SU-DHL-6 (cell line): Measurements from ENCODE around the gene CCL22.

ENCODE experiments used
- H2AFZ ChIP-seq: fragments of 200-600 bp; sonication (generic); 2 replicates; pipeline ENCODE4 v1.6.1; 2014; ENCODE audit warnings: low read depth, mild to moderate bottlenecking, moderate library complexity, mixed read lengths, antibody characterized with exemption, low read length; ENCODE audit not compliant: severe bottlenecking
- H3F3A ChIP-seq: fragments of 200-600 bp; shearing (Covaris generic); 2 replicates; pipeline ENCODE4 v1.6.0; 2016; ENCODE audit warnings: antibody characterized with exemption, mild to moderate bottlenecking; ENCODE audit not compliant: insufficient read depth
- H3K27ac ChIP-seq: fragments of 200-600 bp; sonication (generic); 2 replicates; pipeline ENCODE4 v1.5.1; 2016; ENCODE audit warnings: low read depth, mild to moderate bottlenecking, low read length, moderate library complexity, mixed read lengths
- H3K27me3 ChIP-seq: fragments of 200-600 bp; sonication (generic), shearing (Covaris generic); 2 replicates; pipeline ENCODE4 v1.6.0; 2014; ENCODE audit warnings: mild to moderate bottlenecking, low read length
- H3K36me3 ChIP-seq: fragments of 200-600 bp; sonication (generic); 2 replicates; pipeline ENCODE4 v1.6.1; 2014; ENCODE audit warnings: mild to moderate bottlenecking, low read length, mixed read lengths
- H3K4me2 ChIP-seq: fragments of 300-600, 200-600 bp; shearing (Covaris generic), sonication (generic); 2 replicates; pipeline ENCODE4 v1.6.0; 2014; ENCODE audit warnings: low read length, low read depth, mild to moderate bottlenecking; ENCODE audit not compliant: poor library complexity, severe bottlenecking
- H3K4me3 ChIP-seq: fragments of 200-600 bp; sonication (generic); 2 replicates; pipeline ENCODE4 v1.5.1; 2014; ENCODE audit warnings: antibody characterized with exemption, low read length, mild to moderate bottlenecking, mixed read lengths; ENCODE audit not compliant: insufficient read depth, poor library complexity, severe bottlenecking
- H3K79me2 ChIP-seq: fragments of 200-600 bp; sonication (generic); 2 replicates; pipeline ENCODE4 v1.6.1; 2014; ENCODE audit warnings: mild to moderate bottlenecking, low read length, moderate library complexity; ENCODE audit not compliant: insufficient read depth
- H3K9ac ChIP-seq: fragments of 200-600 bp; sonication (generic); 2 replicates; pipeline ENCODE4 v1.7.0; 2014; ENCODE audit warnings: mild to moderate bottlenecking, low read length
- H3K9me2 ChIP-seq: fragments of 200-600 bp; sonication (generic); replicated peaks from 2 replicates; pipeline ENCODE4 v1.6.1; 2014; ENCODE audit warnings: low read length; ENCODE audit not compliant: insufficient read depth
- H3K9me3 ChIP-seq: fragments of 200-600 bp; sonication (generic); 2 replicates; pipeline ENCODE4 v1.6.1; 2014; ENCODE audit warnings: low read length, mixed read lengths; ENCODE audit not compliant: insufficient read depth
- H4K20me1 ChIP-seq: fragments of 200-600 bp; sonication (generic); 2 replicates; pipeline ENCODE4 v1.6.1; 2014; ENCODE audit warnings: low read depth, mild to moderate bottlenecking, antibody characterized with exemption, low read length, moderate library complexity, mixed read lengths
- EZH2phosphoT487 ChIP-seq: fragments of 200-600 bp; sonication (generic), shearing (Covaris generic); conservative IDR thresholded peaks from 2 replicates; pipeline ENCODE4 v1.6.1; 2018; ENCODE audit warnings: mild to moderate bottlenecking, antibody characterized with exemption, low read length, moderate library complexity, mixed read lengths
- TF ChIP-seq, protein P1 (sequence below): fragments of 200-600 bp; sonication (generic); IDR thresholded peaks from one replicate; pipeline ENCODE4 v1.5.1; 2017; ENCODE audit warnings: antibody characterized with exemption, mild to moderate bottlenecking, low read length, moderate library complexity; ENCODE audit not compliant: insufficient read depth, poor library complexity, severe bottlenecking

CCL22 gene

DNA sequence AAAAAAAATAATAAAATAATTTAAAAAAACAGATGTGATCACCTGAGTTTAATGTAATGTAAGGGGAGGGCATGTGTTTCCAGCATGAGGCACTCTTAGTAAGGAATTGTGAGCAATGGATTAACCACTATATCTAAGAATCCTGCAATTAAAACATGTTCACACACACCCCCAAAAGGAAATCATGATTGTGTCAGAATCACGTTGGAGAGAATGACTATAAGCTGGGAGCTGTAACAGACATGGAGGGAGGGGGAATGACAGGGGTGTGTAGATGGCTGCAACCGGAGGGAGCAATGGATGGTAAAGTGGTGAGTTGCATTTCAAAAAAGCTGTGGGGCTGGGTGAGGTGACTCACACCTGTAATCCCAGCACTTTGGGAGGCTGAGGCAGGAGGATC, 13.6 kb upstream of the CCL22 start:
- Histone ChIP-seq H3K36me3 (no peaks in the 10 kb centered on the region), H3K4me2 (no peak overlapping the region)

DNA sequence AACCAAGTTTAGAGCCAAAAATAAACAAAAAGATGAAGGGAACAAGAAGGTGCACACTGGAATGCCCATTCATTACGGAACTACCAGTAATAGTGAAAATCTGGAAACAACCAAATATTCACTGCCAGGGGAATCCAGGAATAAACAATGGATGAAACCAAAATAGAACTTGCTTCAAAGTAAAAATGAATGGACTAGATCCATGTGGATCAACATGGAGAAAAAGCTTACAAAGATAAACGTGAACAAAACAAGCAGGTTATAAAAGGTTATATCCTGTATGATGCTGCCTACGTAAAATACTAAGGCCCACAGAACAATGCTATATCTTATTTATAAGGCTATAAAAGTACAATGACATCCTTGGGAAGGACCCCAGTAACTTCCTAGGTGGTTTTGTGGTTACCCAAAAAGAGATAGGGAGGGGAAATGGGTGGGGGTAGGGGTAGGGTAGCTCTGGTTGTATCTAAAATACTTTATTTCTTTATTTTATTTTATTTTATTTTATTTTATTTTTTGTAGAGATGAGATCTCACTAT, 12.8 kb upstream of the CCL22 start:
- no peak overlapping the region for H3K4me3 ChIP-seq
- H3K4me2 ChIP-seq: no peak overlapping the region
- no peak for TF ChIP-seq EZH2phosphoT487
- TF ChIP-seq, protein P1, sequence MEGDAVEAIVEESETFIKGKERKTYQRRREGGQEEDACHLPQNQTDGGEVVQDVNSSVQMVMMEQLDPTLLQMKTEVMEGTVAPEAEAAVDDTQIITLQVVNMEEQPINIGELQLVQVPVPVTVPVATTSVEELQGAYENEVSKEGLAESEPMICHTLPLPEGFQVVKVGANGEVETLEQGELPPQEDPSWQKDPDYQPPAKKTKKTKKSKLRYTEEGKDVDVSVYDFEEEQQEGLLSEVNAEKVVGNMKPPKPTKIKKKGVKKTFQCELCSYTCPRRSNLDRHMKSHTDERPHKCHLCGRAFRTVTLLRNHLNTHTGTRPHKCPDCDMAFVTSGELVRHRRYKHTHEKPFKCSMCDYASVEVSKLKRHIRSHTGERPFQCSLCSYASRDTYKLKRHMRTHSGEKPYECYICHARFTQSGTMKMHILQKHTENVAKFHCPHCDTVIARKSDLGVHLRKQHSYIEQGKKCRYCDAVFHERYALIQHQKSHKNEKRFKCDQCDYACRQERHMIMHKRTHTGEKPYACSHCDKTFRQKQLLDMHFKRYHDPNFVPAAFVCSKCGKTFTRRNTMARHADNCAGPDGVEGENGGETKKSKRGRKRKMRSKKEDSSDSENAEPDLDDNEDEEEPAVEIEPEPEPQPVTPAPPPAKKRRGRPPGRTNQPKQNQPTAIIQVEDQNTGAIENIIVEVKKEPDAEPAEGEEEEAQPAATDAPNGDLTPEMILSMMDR: no peak
- H2AFZ ChIP-seq: no peak overlapping the region
- no peak overlapping the region for H3K27ac ChIP-seq
- no peaks in the 10 kb centered on the region for H3K79me2 ChIP-seq
- no peaks in the 10 kb centered on the region for H3K36me3 ChIP-seq
- H3K27me3 ChIP-seq: 0 out of 2 replicates have a peak, but pooled peaks cover 2% of the 10 kb centered on the region
- H3F3A ChIP-seq: no peaks in the 10 kb centered on the region
- H3K9me3 ChIP-seq: no peaks in the 10 kb centered on the region
- no peaks in the 10 kb centered on the region for H4K20me1 ChIP-seq
- no peak overlapping the region for H3K9ac ChIP-seq
- no peaks in the 10 kb centered on the region for H3K9me2 ChIP-seq

More for the DNA sequence above, 13.6 kb upstream of the CCL22 start:
- H3K9me2 ChIP-seq: no peaks in the 10 kb centered on the region
- H3K27me3 ChIP-seq: 0 out of 2 replicates have a peak, but pooled peaks cover 2% of the 10 kb centered on the region
- H3K79me2 ChIP-seq: no peaks in the 10 kb centered on the region
- H3K4me3 ChIP-seq: no peak overlapping the region
- TF ChIP-seq, protein P1: no peak
- TF ChIP-seq EZH2phosphoT487: no peak
- H3K9ac ChIP-seq: no peak overlapping the region
- H4K20me1 ChIP-seq: no peaks in the 10 kb centered on the region
- H3K9me3 ChIP-seq: no peaks in the 10 kb centered on the region
- H3K27ac ChIP-seq: no peak overlapping the region
- no peaks in the 10 kb centered on the region for H3F3A ChIP-seq
- no peak overlapping the region for H2AFZ ChIP-seq

DNA sequence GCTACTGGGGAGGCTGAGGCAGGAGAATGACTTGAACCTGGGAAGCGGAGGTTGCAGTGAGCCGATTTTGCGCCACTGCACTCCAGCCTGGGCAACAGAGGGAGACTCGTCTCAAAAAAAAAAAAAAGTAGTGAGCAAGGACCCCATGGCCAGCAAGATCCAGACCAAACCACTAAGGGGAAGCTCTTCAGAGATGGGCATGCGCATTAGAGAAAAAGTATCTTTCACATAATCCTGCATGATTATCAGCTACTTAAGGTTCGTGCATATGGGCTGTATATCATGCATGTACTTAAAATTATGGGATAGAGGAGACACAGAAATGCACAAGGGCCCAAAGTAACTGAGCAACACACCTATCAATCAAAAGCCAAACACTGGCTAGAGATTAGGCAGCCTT, 10.7 kb upstream of the CCL22 start:
- H3K4me2 ChIP-seq: no peak overlapping the region
- H3K4me3 ChIP-seq: no peak overlapping the region
- no peaks in the 10 kb centered on the region for H3K79me2 ChIP-seq
- no peaks in the 10 kb centered on the region for H3F3A ChIP-seq
- H4K20me1 ChIP-seq: no peaks in the 10 kb centered on the region
- H2AFZ ChIP-seq: no peak overlapping the region
- 0 out of 2 replicates have a peak, but pooled peaks cover 2% of the 10 kb centered on the region for H3K27me3 ChIP-seq
- no peaks in the 10 kb centered on the region for H3K9me3 ChIP-seq
- H3K9me2 ChIP-seq: no peaks in the 10 kb centered on the region
- no peaks in the 10 kb centered on the region for H3K36me3 ChIP-seq
- no peak for TF ChIP-seq EZH2phosphoT487
- TF ChIP-seq, protein P1: no peak
- H3K9ac ChIP-seq: no peak overlapping the region
- H3K27ac ChIP-seq: no peak overlapping the region
